Choroid plexus epithelial cell (primary cell): ENCODE measurements around the gene ADAD2.

Source experiments
- DNase-seq: peaks from one replicate; pipeline ENCODE4 v3.0.0-alpha.2; 2010; ENCODE audit warnings: low read depth
- H3K4me3 ChIP-seq: 2 replicates; pipeline ENCODE4 v1.5.1; 2011; ENCODE audit warnings: low read depth, mild to moderate bottlenecking, control low read depth, low read length, moderate library complexity
- CTCF ChIP-seq: conservative IDR thresholded peaks from 2 replicates; pipeline ENCODE4 v1.5.1; 2011; ENCODE audit warnings: low read depth, mild to moderate bottlenecking, control low read depth, inconsistent platforms, low read length, moderate library complexity

ADAD2 gene

GRCh38 chr16:84186685-84187437, 4.1 kb upstream of the ADAD2 start, which contains the start of gene TAF1C:
TAF1C (minus strand) TSS chr16:84187057; CDS start chr16:84184988, 2,069 bp downstream.
- peak; percentile 97 for DNase-seq
- peak within 1 kb of the TSS; percentile 70 for H3K4me3 ChIP-seq
- peak; percentile 92 for TF ChIP-seq CTCF

- H3K4me3 ChIP-seq: no peak overlapping the region
- no peak for TF ChIP-seq CTCF
- no peak for DNase-seq
Measured at GRCh38 chr16:84191466-84191865, 509 bp downstream of the ADAD2 start.

- DNase-seq: no peak
- H3K4me3 ChIP-seq: no peak overlapping the region
- no peak for TF ChIP-seq CTCF
Measured at GRCh38 chr16:84193480-84193879, 2.5 kb downstream of the ADAD2 start.

GRCh38 chr16:84194018-84194417, 3.1 kb downstream of the ADAD2 start:
- H3K4me3 ChIP-seq: no peak overlapping the region
- DNase-seq: no peak
- no peak for TF ChIP-seq CTCF

- TF ChIP-seq CTCF: no peak
- no peak overlapping the region for H3K4me3 ChIP-seq
- DNase-seq: no peak
Measured at GRCh38 chr16:84194470-84195200, 3.7 kb downstream of the ADAD2 start.

- H3K4me3 ChIP-seq: no peak overlapping the region
- no peak for TF ChIP-seq CTCF
- DNase-seq: no peak
Measured at GRCh38 chr16:84195201-84196093, 4.5 kb downstream of the ADAD2 start.
